Ureter (tissue), 1 donor: ENCODE data around the gene COG4. TPM values are rescaled to one million over a fixed set of nuclear protein-coding genes. Genes with fewer than 3 reads are reported as not detected.
"Not testable (repeated sequence)": the region's sequence is repeated elsewhere in the genome, so short reads cannot be mapped to it uniquely, and the experiment has no call there.

ENCODE experiments used
- DNase-seq: peaks from one replicate; pipeline ENCODE4 v3.0.0-alpha.2; 2020; ENCODE audit warnings: low spot score
- total RNA-seq: library from RNA; stranded (reverse); gene quantifications from one replicate; pipeline ENCODE4 v1.2.4, GENCODE V29; 2023
- donor health status: DM: yes; HTN: yes; CAD: no.

Gene COG4
- 49.6 TPM for total RNA-seq

DNA sequence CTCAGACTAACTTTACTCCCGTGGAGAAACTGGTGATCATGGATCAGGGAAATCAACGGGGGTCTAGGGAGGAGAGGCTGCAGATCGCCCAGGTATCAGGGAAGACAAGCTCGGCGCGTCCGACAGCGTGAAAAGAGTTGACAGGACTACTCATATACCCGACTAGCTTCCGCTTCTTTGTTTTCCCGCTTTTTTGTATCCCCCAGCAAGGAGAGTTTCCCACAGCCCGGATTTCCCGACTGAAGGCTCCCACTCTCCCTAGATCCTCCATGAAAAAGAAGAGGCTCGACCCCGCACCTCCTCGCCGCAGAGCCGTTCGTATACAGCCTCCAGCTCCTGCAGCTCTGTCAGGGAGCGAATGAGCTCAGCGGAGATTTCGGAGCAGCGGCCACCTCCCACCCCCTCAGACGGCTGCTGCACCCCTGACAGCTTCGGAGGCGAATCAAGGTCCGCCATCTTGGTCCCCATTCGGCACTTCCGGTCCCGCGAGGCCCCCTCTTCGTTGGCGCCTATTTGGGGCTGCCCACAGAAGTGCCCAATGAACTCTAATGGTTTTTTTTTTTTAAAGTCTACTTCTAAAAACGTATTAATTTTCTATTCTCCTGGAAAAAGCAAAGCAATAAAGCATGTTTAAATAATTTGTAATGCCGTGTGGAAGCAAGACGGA is at the start of gene COG4:
Gene COG4 (minus strand): TSS at position 479 of the 667 bp plus-strand sequence. CDS start 11 bp downstream, at position 468.
- peak; percentile 88 for DNase-seq

DNA sequence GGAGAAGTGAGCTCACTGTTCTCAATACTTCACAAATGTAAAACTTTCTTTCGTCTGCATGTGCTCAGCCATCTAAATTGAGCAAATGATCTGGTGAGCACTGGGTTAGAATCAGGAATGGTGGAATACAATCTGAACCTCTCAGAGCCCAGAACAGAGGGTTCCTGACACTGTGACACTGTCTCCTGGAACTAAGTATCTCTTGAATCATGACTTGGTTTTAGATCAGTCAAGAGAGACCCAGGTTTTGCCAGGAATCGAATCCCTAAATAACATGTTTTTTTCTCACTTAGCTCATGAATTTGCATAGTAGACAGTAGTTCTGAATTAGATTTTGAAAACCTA is 49.5 kb upstream of the COG4 start:
- no peak for DNase-seq

DNA sequence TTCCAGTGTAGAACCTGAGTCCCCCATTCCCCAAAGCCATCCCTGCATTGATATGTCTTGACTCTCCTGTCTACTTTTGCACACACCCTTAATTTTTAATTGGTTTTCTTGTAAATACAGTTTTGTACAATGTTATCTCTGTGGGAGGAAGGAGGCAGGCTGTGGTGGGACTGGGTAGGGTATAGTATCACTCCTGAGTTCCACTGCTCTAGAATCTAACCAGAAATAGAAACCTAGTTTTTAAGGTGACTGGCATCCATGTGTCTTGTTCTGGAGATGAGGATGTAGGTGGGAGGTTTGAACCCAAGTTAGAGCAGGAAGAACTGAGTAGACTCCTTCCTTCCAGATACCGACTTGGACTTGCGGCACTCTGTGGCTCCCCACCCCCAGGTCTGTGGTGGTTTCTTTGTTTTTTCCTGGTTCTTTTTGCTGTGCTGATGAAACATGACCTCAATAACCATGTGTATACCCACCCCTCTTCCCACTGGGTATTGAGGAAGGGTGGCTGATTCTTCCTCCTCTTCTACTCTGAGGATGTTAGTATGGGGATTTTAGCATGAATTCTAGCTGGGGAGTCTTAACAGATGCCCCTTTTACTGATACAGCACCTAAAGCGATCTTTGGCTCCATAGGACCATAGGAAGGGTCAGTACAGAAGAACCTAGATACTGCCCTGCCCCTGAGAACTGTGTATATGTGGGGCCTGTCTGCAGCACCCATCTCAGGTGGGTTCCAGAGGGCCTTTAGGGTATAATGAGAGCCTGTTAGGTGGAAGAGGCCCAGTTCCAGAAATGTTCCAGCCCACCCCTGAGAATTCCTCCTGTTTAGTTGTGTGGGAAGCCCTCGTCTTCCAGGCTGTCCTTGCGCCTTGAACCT is 48.9 kb upstream of the COG4 start:
- DNase-seq: no peak

DNA sequence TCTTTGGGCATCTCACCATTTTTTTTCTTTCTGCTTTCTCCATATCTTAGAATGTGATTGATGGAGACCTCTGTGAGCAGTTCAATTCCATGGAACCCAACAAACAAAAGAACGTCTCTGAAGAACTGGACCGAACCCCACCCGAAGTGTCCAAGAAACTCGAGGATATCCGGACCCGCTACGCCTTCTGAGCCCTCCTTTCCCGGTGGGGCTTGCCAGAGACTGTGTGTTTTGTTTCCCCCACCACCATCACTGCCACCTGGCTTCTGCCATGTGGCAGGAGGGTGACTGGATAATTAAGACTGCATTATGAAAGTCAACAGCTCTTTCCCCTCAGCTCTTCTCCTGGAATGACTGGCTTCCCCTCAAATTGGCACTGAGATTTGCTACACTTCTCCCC is 48.3 kb upstream of the COG4 start:
- DNase-seq: no peak

DNA sequence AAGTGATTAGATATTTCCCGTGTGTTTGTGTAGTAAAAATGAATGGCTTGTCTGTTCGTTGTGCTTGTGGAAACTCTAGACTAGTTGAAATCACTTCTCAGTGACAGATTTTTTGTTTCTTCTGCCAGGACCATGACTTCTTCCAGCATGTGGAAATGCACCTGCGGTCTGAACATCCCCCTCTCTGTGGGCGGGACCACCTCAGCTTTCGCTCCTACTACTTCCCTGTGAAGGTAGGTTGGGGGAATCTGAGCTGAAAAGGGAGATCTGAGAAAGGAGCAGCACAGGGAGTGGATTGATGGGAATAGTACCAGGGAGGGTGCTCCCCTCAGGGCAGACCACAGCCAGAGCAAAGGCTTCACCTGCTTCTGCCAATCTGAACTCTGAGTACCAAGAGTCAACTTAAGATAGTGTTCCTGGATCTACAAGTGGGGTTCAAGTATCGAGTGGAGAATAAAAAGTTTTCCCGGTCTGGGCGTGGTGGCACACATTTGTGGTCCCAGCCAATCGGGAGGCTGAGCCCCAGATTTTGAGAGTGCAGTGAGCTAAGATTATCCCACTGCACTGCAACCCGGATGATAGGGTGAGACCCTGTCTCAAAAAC is 47.7 kb upstream of the COG4 start:
- DNase-seq: no peak

DNA sequence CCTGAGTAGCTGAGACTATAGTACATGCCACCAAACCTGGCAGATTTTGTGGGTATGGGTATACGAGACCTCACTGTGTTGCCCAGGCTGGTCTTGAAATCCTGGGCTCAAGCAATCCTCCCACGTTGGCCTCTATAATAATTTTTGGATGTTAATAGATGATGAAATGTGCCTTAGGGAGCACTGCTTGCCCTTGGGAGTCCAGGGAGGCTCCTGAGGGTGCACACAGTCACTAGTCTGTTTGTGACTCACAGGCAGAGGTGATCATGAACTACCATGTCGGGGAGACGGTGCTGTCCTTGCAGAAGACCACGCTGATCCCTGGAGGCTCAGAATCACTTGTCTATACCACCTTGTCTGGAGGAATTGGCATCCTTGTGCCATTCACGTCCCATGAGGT is 46.4 kb upstream of the COG4 start:
- no peak for DNase-seq

DNA sequence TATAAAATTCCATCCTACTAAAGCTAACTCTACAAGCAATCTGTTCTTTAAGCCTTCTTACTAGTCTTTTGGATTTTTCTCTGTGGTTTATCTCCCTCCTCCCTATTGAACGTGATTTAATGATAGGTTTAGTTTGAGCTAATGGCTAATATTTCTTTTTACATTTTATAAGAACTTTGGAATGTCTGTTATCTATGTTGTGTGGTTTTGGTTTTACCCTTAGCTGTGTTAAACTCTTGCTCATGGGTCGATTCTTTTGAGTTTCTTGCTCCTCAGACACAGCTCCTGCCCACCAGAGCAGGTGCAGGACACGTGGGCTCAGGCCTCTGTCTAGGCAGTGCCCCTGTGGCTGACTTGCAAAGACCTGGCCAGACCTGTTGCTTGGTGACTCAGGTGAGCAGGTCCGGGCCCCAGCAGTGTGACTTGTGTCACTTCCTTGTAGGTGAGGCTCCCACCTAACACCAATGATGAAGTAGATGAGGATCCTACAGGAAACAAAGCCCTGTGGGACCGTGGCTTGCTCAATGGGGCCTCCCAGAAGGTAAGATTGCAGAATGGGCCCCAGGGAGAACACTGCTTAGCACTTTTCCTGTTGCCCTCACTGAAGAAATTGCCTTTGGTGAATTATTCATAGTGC is 45.4 kb upstream of the COG4 start:
- DNase-seq: peak; percentile 84

DNA sequence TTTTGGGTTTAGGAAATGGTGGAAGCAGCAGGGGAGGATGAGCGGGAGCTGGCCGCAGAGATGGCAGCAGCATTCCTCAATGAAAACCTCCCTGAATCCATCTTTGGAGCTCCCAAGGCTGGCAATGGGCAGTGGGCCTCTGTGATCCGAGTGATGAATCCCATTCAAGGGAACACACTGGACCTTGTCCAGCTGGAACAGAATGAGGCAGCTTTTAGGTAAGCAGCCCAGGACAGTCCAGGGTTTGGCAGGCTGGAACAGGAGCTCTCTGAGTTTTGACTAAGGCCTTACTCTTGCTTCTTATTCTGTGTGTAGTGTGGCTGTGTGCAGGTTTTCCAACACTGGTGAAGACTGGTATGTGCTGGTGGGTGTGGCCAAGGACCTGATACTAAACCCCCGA is 41.7 kb upstream of the COG4 start:
- DNase-seq: no peak

DNA sequence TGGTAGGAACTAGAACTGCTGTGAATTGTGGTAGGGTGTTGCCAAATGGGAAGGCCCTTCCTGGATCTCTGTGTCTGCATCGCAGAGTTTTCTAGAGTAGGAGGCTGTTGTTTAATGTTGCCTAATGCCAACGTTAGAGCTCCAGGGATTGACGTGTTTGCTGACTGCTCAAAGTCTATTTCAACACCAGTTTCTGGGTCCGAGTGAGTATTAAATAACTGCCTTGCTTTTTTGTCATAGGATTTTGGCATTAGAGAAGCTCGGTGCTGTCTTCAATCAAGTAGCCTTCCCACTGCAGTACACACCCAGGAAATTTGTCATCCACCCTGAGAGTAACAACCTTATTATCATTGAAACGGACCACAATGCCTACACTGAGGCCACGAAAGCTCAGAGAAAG is 40.3 kb upstream of the COG4 start:
- no peak for DNase-seq

DNA sequence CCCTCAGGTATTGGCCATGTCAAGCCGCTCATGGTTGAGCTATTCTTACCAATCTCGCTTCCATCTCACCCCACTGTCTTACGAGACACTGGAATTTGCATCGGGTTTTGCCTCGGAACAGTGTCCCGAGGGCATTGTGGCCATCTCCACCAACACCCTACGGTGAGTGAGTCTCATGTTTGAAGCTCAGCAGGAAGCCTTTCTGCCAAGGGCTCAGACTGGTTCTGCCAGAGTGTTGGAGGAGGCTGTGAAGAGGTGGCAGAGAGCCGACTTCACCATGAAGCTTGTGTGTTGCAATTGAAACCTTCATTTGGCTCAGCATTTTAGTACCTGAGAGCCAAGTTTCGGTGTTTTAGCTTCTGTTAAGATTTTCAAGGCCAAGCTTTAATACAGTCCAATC is 38.3 kb upstream of the COG4 start:
- no peak for DNase-seq

DNA sequence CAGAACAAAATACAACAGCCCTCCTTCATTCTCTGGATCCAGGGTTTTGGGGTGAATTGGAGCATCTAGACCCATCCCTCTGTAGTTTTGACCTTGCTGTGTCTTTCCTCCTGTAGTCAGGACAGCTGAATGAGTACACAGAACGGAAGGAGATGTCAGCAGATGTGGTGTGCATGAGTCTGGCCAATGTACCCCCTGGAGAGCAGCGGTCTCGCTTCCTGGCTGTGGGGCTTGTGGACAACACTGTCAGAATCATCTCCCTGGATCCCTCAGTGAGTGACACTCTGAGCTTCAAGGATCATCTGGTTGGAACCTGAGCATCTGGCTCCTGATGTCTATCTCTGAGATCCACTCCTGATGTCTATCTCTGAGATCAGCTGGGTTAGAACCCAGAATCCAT is 32.7 kb upstream of the COG4 start:
- no peak for DNase-seq

DNA sequence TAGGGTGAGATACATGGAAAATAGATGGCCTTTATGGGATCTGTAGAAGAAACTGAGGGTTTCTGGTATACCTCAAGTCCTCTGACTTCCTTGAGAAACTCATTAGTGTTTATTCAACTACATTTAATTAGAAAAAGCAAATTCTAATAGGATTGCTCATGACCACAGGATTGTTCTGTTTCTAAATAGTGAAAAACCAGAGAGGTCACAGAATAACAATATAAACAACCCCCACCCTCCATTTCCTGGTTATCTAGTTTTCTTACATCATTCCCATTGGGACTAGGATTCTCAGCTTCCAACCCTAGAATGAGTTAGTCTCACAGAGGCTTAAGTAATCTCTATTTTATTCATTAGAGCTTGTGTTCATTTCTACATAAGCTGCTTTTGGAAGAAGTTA is 30.3 kb upstream of the COG4 start:
- DNase-seq: no peak

DNA sequence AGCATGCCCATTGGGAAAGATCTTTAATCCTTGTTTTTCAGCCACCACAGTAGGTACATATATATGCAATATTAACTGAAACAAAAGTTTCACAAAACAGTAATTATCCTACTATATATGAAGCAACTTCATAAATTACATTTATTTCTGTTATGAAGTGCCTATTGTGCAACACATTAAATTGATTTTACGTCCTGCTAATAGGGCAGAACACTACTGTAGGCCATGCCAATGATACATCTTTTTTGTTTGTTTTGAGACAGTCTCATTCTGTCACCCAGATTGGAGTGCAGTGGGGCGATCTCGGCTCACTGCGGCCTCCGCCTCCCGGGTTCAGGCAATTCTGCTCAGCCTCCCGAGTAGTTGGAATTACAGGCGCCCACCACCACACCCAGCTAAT is 29.3 kb upstream of the COG4 start:
- no peak for DNase-seq

DNA sequence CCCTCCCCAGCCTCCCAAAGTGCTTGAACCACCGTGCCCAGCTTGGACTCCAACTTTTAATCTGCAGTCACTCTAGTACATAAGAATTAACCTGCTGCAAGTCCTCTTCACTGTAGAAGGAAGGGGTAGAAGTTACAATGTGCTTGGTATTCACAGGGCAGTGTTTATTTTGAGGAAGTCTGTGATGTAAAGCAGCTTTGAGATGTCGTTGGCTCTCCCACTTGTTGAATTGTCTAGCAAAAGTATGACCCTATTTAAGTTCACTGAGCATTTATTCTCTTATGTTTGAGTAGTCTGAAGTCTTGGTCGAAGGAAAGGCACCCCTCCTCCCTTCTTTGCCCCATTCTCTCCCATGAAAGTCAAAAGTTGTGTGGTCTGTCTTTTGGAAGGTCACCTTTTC is 28.4 kb upstream of the COG4 start:
- no peak for DNase-seq

DNA sequence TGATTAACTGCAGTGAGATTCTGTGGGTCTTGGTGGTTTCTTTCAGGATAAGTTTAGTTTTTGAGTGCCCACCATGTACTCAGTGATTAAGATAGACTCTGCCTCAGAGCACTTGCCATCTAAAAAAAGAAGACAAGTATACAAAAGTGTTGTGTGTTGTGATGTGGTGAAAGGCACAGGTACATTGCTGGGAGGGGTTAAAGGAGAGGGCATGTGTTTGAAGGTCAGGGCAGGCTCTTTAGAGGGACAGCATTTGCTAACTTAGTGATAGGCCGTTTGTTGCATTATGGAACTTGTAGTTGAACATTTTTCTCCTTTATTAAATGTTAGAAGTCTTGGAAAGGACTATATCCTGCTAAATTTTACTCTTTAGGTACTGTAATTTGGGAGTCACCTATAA is 26.7 kb upstream of the COG4 start:
- DNase-seq: no peak

DNA sequence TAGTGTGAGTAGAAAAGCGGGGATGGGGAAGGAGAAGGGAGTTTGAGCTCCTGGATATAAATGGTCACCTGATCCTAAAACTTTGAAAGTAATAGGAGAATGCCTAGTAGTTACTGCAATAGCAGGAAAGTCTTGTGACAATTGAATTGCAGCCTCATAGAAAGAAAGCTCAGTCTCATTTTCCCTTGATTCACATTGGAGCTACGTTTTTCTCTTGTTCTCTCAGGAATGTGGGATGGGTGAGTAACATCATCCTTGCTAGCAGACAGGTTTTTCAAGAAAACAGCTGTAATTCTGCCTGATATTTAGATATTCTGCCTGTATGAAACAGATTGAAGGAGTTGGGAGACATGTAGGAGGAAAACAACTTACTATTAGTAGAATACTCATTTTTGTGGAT is 25.6 kb upstream of the COG4 start:
- no peak for DNase-seq

DNA sequence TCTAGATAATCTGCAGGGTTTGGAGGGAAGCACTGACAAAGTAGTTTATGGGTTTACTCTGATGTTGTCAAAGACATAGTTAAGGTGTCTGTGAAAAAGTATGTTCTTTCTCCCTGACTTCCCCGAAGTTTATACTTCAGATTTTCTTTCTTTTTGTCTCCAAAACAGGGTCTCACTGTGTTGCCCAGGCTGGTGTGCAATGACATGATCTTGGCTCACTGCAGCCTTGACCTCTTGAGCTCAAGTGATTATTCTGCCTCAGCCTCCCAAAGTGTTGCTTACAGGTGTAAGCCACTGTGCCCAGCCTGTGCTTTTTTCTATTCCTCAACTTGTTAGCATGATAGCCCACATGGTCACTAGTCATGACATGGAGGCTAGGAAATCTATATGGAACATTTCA is 21.2 kb upstream of the COG4 start:
- DNase-seq: no peak

DNA sequence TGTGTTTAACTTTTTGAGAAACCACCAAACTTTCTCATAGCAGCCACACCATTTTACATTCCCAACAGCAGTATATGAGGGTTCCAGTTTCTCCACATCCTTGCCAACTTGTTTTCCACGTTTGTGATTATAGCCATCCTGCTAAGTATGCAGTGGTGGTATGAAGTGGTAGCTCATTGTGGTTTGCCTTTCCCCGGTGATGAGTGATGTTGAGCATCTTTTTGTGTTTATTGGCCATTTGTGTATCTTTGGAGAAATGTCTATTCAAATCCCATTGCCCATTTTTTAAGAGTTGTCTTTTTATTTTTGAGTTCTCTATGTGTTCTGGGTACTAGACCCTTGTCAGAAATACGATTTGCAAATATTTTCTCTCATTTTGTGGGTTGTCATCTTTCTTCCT is 17.6 kb upstream of the COG4 start:
- DNase-seq: no peak

DNA sequence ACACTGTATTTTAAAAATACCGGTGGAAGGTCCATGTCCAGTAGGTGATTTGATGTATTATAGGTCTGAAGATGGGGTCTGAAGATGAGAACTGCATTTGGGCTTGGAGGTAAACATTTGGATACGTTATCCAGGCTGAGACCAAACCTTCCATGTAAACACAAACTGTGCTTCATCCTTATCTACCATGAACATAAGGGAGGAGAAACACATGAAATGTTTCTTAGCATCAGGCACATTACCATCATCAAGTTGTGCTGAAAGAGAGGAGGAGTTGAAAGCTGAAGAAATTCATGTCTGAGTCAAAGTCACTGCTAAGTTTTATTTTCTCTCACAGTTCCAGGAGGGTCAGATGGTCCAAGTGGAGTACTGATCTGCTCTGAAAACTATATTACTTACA is 11.6 kb upstream of the COG4 start:
- DNase-seq: no peak

DNA sequence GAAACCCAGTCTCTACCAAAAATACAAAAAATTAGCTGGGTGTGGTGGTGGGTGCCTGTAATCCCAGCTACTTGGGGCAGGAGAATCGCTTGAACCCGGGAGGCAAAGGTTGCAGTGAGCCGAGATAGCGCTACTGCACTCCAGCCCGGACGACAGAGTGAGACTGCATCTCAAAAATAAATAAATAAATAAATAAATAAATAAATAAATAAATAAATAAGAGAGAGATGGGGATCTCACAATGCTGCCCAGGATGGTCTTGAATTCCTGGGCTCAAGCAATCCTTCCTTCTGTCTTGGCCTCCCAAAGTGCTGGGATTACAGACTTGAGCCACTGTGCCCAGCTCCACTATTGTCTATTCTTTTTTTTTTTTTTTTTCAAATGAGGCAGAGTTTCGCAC is 6.6 kb upstream of the COG4 start:
- not testable (repeated sequence) for DNase-seq

DNA sequence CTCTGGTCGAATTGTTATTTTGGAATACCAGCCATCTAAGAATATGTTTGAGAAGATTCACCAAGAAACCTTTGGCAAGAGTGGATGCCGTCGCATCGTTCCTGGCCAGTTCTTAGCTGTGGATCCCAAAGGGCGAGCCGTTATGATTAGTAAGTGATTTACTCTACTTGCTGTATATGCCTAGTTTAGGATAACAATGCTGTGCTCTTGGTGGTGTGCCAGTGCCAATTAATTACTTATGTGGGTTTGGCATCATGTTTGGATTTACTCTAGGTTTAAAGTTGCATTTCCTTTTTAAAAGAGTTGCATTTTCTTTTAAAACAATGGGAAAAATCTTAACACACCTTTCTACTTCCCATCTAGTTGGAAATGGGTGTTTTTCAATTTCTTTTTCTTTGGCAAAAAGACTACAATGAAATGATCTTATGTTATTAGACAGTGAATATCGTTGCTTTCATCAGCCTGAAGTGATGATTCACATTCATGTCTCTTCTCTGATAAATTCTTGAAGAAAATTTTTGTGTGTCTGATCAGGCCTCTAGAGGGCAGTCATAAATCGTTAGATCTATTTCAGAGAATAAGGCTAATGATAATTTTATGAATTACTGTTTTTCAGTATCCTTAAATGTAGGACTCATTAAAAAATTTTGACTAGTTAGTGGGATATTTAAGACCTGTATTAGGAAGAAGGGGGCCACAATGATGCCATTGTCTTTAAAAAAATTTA is 5.9 kb upstream of the COG4 start:
- no peak for DNase-seq
